Panc1 (cell line): ENCODE data around the gene MRGPRE.

ENCODE experiments used
- POLR2AphosphoS5 ChIP-seq: IDR thresholded peaks from 2 replicates; pipeline ENCODE4 v1.6.1; 2012; ENCODE audit warnings: mild to moderate bottlenecking, low read depth, low read length, moderate library complexity
- TF ChIP-seq, protein P1 (sequence below): fragments of 450-650 bp; IDR thresholded peaks from 2 replicates; pipeline ENCODE4 v1.5.1; 2017; ENCODE audit warnings: mild to moderate bottlenecking
- TF ChIP-seq, protein P2 (sequence below), 2 experiments: IDR thresholded peaks; 2 replicates each; pipeline ENCODE4 v1.6.1; 2011 to 2012; ENCODE audit warnings: low read depth in 2 of 2, control low read depth in 1 of 2, low read length in 1 of 2, mild to moderate bottlenecking in 1 of 2, moderate library complexity in 1 of 2; ENCODE audit not compliant: insufficient read depth in 1 of 2

DNA sequence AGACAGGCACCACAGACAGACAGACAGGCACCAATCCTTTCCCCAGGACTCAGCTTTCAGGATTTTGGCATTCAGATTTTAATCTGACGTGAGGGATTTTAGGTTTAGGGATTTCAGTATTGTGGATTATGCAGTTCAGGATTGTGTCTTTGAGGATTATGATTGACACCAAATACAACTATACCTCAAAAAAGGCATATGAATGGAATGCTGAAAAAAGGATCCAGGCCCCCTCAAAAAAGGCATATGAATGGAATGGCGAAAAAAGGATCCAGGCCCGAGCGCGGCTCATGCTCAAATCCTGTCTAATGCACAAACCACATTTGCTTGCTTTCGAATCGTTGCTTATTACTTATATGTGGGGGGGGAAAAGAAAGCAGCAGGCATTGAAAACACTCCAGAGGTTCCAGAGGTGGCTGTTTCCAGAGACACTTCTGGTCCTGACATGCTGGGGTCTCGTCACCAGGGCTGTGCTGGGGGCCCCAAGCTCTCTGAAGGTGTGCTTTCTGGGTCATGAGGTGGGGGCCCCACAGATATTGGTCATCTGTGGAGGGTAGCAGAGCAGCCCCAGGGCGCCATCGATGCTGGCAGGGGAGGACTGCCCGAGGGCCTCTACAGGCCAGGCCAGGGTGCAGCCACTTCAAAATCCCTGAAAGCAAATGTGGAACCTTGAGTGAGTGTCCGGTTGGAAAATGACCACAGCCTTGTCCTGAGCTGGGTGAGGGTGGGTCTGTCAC is 50.3 kb downstream of the MRGPRE start:
- TF ChIP-seq, protein P1, sequence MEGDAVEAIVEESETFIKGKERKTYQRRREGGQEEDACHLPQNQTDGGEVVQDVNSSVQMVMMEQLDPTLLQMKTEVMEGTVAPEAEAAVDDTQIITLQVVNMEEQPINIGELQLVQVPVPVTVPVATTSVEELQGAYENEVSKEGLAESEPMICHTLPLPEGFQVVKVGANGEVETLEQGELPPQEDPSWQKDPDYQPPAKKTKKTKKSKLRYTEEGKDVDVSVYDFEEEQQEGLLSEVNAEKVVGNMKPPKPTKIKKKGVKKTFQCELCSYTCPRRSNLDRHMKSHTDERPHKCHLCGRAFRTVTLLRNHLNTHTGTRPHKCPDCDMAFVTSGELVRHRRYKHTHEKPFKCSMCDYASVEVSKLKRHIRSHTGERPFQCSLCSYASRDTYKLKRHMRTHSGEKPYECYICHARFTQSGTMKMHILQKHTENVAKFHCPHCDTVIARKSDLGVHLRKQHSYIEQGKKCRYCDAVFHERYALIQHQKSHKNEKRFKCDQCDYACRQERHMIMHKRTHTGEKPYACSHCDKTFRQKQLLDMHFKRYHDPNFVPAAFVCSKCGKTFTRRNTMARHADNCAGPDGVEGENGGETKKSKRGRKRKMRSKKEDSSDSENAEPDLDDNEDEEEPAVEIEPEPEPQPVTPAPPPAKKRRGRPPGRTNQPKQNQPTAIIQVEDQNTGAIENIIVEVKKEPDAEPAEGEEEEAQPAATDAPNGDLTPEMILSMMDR, result no peak
- no peak for TF ChIP-seq POLR2AphosphoS5
- TF ChIP-seq, protein P2, sequence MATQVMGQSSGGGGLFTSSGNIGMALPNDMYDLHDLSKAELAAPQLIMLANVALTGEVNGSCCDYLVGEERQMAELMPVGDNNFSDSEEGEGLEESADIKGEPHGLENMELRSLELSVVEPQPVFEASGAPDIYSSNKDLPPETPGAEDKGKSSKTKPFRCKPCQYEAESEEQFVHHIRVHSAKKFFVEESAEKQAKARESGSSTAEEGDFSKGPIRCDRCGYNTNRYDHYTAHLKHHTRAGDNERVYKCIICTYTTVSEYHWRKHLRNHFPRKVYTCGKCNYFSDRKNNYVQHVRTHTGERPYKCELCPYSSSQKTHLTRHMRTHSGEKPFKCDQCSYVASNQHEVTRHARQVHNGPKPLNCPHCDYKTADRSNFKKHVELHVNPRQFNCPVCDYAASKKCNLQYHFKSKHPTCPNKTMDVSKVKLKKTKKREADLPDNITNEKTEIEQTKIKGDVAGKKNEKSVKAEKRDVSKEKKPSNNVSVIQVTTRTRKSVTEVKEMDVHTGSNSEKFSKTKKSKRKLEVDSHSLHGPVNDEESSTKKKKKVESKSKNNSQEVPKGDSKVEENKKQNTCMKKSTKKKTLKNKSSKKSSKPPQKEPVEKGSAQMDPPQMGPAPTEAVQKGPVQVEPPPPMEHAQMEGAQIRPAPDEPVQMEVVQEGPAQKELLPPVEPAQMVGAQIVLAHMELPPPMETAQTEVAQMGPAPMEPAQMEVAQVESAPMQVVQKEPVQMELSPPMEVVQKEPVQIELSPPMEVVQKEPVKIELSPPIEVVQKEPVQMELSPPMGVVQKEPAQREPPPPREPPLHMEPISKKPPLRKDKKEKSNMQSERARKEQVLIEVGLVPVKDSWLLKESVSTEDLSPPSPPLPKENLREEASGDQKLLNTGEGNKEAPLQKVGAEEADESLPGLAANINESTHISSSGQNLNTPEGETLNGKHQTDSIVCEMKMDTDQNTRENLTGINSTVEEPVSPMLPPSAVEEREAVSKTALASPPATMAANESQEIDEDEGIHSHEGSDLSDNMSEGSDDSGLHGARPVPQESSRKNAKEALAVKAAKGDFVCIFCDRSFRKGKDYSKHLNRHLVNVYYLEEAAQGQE (IDR thresholded peaks at IDR 0.05; ENCODE audit: insufficient read depth in 1 of 2, low read depth in 2 of 2, low read length in 1 of 2), result no peak
